ENCODE results near the gene RPL19. TPM values are rescaled to one million over a fixed set of nuclear protein-coding genes. Genes with fewer than 3 reads are reported as not detected.

The RPL19 gene
- total RNA-seq, 2 donors from 2014 or later = 2,432 to 2,485 TPM

DNA sequence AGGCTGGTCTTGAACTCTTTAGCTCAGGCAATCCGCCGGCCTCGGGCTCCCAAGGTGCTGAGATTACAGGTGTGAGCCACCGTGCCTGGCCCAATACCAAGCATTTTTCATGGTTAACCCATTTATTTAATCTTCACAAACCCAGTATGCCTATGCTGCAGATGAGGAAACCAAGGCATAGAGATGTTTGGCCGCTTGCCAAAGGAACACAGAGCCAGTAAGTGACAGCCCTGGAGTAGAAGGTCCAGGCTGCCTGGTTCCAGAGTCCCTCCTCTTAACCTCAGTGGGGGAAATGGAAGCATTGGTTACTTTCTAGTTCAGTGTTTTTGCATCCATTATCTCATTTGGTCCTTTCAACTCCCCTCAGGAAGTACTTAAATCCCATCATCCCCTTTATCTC lies 18.8 kb upstream of the RPL19 start:
- Mint-ChIP-seq H3K4me3 (no peak overlapping the region), H3K27me3 (no peaks in the 10 kb centered on the region), H3K27ac (no peak overlapping the region), H3K4me1 (no peaks in the 10 kb centered on the region), H3K36me3 (ENCODE audit: low read depth) (peaks cover 64% of the 10 kb centered on the region), H3K9me3 (no peaks in the 10 kb centered on the region)
- ATAC-seq (replicated peaks) = no peak

DNA sequence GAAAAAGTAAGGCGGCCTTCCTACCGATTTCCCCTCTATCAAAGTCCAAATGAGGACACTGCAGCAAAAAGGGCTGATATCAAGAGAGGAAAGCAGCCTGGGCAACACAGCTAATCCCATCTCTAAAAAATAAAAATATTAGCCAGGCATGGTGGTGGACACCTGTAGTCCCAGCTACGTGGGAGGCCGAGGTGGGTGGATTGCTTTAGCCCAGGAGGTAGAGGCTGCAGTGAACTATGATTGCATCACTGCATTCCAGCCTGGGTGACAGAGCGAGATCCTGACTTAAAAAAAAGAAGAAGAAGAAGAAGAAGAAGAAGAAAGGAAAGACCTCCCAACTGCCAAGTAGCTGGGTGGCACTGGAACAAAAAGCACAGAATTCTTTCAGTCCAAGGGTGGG lies 17.0 kb upstream of the RPL19 start:
- ATAC-seq (replicated peaks) = no peak
- Mint-ChIP-seq H3K27me3 (no peaks in the 10 kb centered on the region), H3K27ac (no peak overlapping the region), H3K4me3 (no peak overlapping the region), H3K4me1 (no peaks in the 10 kb centered on the region), H3K36me3 (ENCODE audit: low read depth) (peaks cover 60% of the 10 kb centered on the region), H3K9me3 (no peaks in the 10 kb centered on the region)

DNA sequence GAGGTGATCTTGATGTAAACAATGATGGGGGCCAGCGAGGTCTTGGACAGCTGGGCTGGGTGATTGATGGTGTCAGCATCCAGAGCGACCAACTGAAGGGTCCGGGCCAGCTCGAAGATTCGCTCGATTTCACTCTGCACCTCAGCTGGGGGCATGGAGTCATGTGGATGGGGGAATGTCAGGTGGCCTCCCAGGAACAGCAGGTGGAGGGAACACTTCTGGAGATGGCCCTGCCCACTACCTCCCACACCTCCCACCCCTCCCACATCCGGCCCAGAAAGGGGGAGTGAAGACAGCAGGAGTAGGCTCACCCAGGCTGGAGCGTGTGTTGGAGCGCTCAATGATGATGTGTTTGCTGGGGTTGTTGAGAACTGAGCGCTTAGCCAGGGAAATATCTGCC lies 16.4 kb upstream of the RPL19 start:
- Mint-ChIP-seq H3K27ac (no peak overlapping the region), H3K4me3 (no peak overlapping the region), H3K4me1 (no peaks in the 10 kb centered on the region), H3K27me3 (no peaks in the 10 kb centered on the region), H3K36me3 (ENCODE audit: low read depth) (peaks cover 60% of the 10 kb centered on the region), H3K9me3 (no peaks in the 10 kb centered on the region)
- no peak for ATAC-seq (replicated peaks)

- no peak for ATAC-seq (replicated peaks)
- Mint-ChIP-seq H3K4me1 (no peaks in the 10 kb centered on the region), H3K9me3 (no peaks in the 10 kb centered on the region), H3K27ac (no peak overlapping the region), H3K4me3 (no peak overlapping the region), H3K36me3 (ENCODE audit: low read depth) (peaks cover 71% of the 10 kb centered on the region), H3K27me3 (no peaks in the 10 kb centered on the region)
Observed at GRCh38 chr17:39186481-39187002, 13.5 kb upstream of the RPL19 start.

- no peak for ATAC-seq (replicated peaks)
- Mint-ChIP-seq H3K4me3 (no peak overlapping the region), H3K4me1 (no peaks in the 10 kb centered on the region), H3K27ac (no peak overlapping the region), H3K9me3 (no peaks in the 10 kb centered on the region), H3K27me3 (no peaks in the 10 kb centered on the region), H3K36me3 (ENCODE audit: low read depth) (peaks cover 69% of the 10 kb centered on the region)
Observed at GRCh38 chr17:39187152-39187830, 12.8 kb upstream of the RPL19 start.

DNA sequence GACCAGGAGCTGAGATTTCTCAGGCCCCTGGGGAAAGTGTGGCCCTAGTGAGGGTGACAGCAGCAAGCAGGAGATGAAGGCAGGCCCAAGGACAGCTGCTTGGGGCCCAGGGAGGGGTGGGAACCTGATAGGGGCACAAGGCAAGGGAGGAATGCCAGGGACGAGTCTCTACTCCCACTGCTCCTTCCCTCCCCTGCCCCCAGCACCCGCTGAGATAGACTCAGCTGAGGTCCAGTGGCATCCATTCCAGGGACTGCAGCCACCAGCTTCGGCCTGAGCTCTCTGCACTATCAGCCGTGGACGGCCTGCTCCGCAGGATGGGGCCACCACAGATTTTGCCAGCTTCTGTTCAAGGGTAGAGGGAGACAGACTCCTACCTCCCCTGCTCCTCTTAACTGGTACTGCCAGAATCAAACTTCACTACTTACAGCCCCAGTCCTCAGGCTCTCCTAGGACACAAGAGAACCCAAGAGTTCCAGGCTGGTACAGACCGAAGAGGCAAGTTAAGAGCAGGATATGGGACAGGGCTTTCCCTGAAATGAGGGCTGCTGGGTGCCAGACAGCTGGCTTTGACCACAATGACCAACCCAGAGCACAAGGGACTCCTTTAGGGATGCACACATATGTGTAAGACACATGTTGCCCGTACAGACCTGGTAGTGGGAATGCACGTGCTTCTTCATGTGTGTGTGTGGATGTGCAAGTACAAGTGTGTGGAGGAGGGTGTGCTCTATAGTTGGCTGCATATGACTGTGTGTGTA lies 8.2 kb upstream of the RPL19 start:
- Mint-ChIP-seq H3K27me3 (no peaks in the 10 kb centered on the region), H3K4me1 (peaks cover 4% of the 10 kb centered on the region), H3K9me3 (no peaks in the 10 kb centered on the region), H3K27ac (no peak overlapping the region), H3K4me3 (no peak overlapping the region), H3K36me3 (ENCODE audit: low read depth) (peaks cover 55% of the 10 kb centered on the region)
- ATAC-seq (replicated peaks) = no peak

DNA sequence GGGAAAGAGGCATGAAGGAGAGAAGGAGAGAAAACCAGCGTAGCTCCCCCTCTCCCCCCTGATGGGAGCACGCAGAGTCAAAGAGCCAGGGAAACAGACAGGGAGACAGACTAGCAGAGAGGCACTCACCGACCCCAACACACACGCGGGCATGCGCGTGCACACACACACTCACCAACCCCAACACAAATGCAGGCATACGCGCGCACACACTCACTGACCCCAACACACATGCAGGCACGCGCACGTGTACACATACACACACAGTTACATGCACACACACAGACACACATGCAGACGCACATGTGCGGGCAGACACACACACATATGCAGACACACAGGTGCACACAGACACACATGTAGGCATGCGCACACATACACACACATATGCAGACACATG lies 7.2 kb upstream of the RPL19 start:
- Mint-ChIP-seq H3K27me3 (no peaks in the 10 kb centered on the region), H3K9me3 (no peaks in the 10 kb centered on the region), H3K4me3 (no peak overlapping the region), H3K4me1 (peaks cover 4% of the 10 kb centered on the region), H3K27ac (no peak overlapping the region), H3K36me3 (ENCODE audit: low read depth) (peaks cover 45% of the 10 kb centered on the region)
- ATAC-seq (replicated peaks) = no peak

- Mint-ChIP-seq H3K9me3 (no peaks in the 10 kb centered on the region), H3K4me1 (peaks cover 4% of the 10 kb centered on the region), H3K27ac (no peak overlapping the region), H3K4me3 (no peak overlapping the region), H3K27me3 (no peaks in the 10 kb centered on the region), H3K36me3 (ENCODE audit: low read depth) (peaks cover 41% of the 10 kb centered on the region)
- ATAC-seq (replicated peaks) = no peak
Observed at GRCh38 chr17:39193346-39193745, 6.7 kb upstream of the RPL19 start.

DNA sequence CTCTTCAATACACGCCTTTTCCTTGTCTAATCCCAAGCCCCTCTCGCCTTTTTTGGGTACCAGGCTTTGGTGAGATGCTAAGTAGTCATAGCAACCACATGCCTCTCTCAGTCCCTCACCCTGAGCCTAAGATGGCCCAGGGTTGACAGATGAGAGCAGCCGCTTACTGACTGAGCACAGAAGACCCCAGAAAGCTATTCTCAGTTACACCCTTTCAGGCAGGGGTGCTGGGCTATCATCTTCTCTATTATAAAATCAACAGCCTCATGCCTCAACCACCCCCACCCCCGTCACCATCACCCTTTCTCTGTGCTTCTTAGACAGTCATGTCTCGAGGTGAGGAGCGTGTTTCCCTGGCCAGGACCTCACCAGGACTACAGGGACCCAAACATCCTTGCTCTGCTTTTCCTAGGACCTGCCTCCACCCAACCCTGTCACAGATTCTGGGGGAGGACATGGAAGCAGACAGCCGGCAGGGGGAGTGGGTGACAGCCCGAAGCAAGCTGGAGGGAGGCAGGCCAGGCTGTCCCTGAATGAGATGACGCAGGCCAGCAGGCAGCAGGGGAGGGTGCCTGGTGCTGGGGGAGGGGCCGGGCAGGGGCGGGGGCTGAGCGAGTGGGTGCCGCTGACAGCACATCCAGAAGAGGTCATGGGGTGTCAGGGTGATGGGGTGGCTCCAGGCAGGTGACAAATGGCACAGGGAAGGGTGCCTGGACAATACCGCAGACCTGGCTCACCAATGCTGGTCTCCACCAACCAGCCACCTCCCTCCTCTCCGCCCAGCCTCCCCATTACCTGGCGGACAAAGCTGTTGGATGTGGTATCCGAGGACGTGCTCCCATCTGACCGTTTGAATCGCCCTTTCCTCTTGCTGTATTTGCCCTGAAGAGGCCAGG lies 5.7 kb upstream of the RPL19 start:
- no peaks in the 10 kb centered on the region for H3K9me3 Mint-ChIP-seq
- ATAC-seq (replicated peaks) = no peak
- no peaks in the 10 kb centered on the region for H3K27me3 Mint-ChIP-seq
- H3K4me1 Mint-ChIP-seq = peaks cover 4% of the 10 kb centered on the region
- peak overlapping the region; percentile 51 for H3K27ac Mint-ChIP-seq
- peaks cover 33% of the 10 kb centered on the region for H3K36me3 Mint-ChIP-seq (ENCODE audit: low read depth)
- no peak overlapping the region for H3K4me3 Mint-ChIP-seq

DNA sequence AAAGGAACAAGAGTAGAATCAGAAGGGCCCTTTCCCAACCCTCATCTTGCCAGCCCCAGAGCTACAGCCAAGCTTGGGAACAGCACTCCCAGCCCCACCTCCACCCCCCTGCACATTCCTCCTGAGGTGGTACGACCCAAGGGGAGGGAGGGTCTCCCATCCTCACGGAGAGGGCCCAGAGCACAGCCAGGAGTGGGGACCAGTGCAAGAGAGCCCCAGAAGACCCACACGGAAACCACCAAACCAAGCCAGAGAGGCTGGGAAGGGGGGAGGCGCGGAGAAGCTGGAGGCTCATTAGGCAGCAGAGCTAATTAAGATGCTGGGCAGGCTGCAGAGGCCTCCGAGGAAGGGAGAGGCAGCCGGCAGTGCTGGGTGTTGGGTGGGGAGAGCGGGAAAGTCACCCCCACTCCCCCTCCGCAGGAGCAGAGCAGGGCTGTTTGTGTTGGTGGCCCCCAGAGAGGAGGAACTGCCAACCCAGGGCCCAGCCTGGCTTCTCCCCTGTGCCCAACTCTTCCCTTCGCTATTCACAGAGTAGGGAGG lies 5.0 kb upstream of the RPL19 start:
- peaks cover 37% of the 10 kb centered on the region for H3K36me3 Mint-ChIP-seq (ENCODE audit: low read depth)
- no peak for ATAC-seq (replicated peaks)
- no peaks in the 10 kb centered on the region for H3K9me3 Mint-ChIP-seq
- no peaks in the 10 kb centered on the region for H3K27me3 Mint-ChIP-seq
- H3K4me3 Mint-ChIP-seq = peak overlapping the region; percentile 83
- H3K4me1 Mint-ChIP-seq = peaks cover 4% of the 10 kb centered on the region
- H3K27ac Mint-ChIP-seq = peak overlapping the region; percentile 32

DNA sequence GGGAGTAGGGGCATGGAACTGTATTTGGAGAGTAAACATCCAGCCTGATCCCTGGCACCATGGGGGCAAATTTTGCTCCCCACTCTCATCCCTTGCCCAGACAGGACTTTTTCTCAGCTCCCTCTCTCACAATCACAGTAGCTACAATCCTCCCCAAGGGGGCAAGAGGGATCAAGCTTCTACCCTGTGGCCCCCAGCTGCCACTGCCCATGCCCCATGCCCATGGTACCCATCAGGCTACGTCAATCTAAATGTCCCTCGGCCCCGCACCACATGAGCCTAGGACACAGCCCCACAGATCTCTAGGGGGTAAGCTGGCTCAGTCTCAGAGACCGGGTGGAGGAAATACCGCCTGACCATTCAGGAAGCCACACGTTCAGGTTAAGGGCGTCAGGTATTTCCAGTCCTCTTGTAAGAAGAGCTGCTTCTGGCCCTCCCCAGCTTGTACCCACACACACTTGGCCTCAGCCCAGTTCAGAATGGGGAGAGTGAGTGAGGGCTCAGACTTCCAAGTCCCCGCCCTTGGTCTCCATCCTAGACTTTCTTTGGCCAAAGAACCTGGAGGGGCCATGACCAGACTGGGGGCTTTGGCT lies 4.4 kb upstream of the RPL19 start:
- Mint-ChIP-seq H3K4me1 (peaks cover 4% of the 10 kb centered on the region), H3K4me3 (peak overlapping the region; percentile 83), H3K27me3 (no peaks in the 10 kb centered on the region), H3K9me3 (no peaks in the 10 kb centered on the region), H3K36me3 (ENCODE audit: low read depth) (peaks cover 38% of the 10 kb centered on the region), H3K27ac (peak overlapping the region; percentile 70)
- ATAC-seq (replicated peaks) = no peak

DNA sequence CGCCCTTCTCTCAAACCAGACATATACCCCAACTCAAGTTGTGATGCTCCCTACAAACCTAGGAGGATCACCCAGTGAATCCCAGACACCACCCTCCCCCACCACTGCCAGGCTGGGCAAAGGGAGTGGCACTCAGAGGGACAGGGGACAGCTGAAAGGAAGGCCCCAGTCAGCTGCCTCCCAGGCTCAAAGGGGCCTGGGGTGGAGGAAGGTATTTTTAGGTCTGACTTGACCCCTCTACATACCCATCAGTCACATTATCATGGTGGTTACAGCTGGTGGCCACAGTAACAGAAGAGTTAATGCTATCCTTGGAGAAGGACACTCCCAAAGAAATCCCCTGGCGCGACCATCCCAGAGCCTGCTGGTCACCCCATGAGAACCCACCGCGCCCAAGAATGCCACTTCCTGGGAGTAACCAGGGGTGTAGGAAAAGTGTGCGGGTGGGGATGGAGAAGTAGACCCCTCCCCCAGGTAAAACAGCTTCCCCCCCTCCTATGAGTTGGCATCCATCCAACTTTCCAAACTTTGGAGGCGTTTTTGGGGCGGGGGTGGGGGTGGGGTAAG lies 3.8 kb upstream of the RPL19 start:
- no peaks in the 10 kb centered on the region for H3K9me3 Mint-ChIP-seq
- ATAC-seq (replicated peaks) = no peak
- H3K27ac Mint-ChIP-seq = peak overlapping the region; percentile 70
- H3K4me3 Mint-ChIP-seq = peak overlapping the region; percentile 83
- H3K4me1 Mint-ChIP-seq = peaks cover 4% of the 10 kb centered on the region
- H3K36me3 Mint-ChIP-seq (ENCODE audit: low read depth) = peaks cover 39% of the 10 kb centered on the region
- no peaks in the 10 kb centered on the region for H3K27me3 Mint-ChIP-seq

GRCh38 chr17:39196808-39197291 lies 3.2 kb upstream of the RPL19 start:
- peak overlapping the region; percentile 70 for H3K27ac Mint-ChIP-seq
- H3K36me3 Mint-ChIP-seq (ENCODE audit: low read depth) = peaks cover 40% of the 10 kb centered on the region
- H3K4me1 Mint-ChIP-seq = peaks cover 4% of the 10 kb centered on the region
- peak overlapping the region; percentile 83 for H3K4me3 Mint-ChIP-seq
- H3K9me3 Mint-ChIP-seq = no peaks in the 10 kb centered on the region
- ATAC-seq (replicated peaks) = no peak
- no peaks in the 10 kb centered on the region for H3K27me3 Mint-ChIP-seq

Measured in activated T-helper 17 cell treated with anti-CD3 and anti-CD28 coated beads, Interleukin-2, amount 50 U/mL, for 72 hours (primary cell).